DOHH2 (cell line): ENCODE data around the gene ADAMTS15.

ENCODE experiments used
- H3F3A ChIP-seq: fragments of 200-600 bp; sonication (generic), shearing (Covaris generic); 2 replicates; pipeline ENCODE4 v1.6.0; 2016; ENCODE audit warnings: antibody characterized with exemption, mild to moderate bottlenecking; ENCODE audit not compliant: control insufficient read depth, insufficient read depth
- H3K27ac ChIP-seq: fragments of 200-600 bp; sonication (generic); 2 replicates; pipeline ENCODE4 v1.5.1; 2014; ENCODE audit warnings: low read depth, mild to moderate bottlenecking, low read length, moderate library complexity
- H3K27me3 ChIP-seq: fragments of 200-600 bp; sonication (generic); 2 replicates; pipeline ENCODE4 v1.6.1; 2014; ENCODE audit warnings: mild to moderate bottlenecking, low read length, mixed read lengths; ENCODE audit not compliant: control insufficient read depth
- H3K36me3 ChIP-seq: fragments of 200-600 bp; sonication (generic); 2 replicates; pipeline ENCODE4 v1.6.1; 2014; ENCODE audit warnings: mild to moderate bottlenecking, low read length, moderate library complexity, mixed read lengths; ENCODE audit not compliant: control insufficient read depth
- H3K4me1 ChIP-seq: fragments of 200-600 bp; sonication (generic); 2 replicates; pipeline ENCODE4 v1.6.1; 2014; ENCODE audit warnings: mild to moderate bottlenecking, low read length, mixed read lengths; ENCODE audit not compliant: control insufficient read depth
- H3K4me2 ChIP-seq: fragments of 200-600 bp; sonication (generic); 2 replicates; pipeline ENCODE4 v1.6.0; 2014; ENCODE audit warnings: mild to moderate bottlenecking, low read length, moderate library complexity
- H3K4me3 ChIP-seq: fragments of 200-600 bp; sonication (generic); 2 replicates; pipeline ENCODE4 v1.5.1; 2014; ENCODE audit warnings: mild to moderate bottlenecking, low read length, mixed read lengths
- H3K79me2 ChIP-seq: fragments of 200-600 bp; sonication (generic); 2 replicates; pipeline ENCODE4 v1.6.1; 2014; ENCODE audit warnings: mild to moderate bottlenecking, low read length, mixed read lengths; ENCODE audit not compliant: control insufficient read depth
- H3K9me2 ChIP-seq: fragments of 200-600 bp; sonication (generic); replicated peaks from 2 replicates; pipeline ENCODE4 v1.6.1; 2014; ENCODE audit warnings: mild to moderate bottlenecking, low read length, mixed read lengths; ENCODE audit not compliant: control insufficient read depth
- H3K9me3 ChIP-seq: fragments of 200-600 bp; sonication (generic); 2 replicates; pipeline ENCODE4 v1.6.1; 2014; ENCODE audit warnings: antibody characterized with exemption, low read length, mixed read lengths; ENCODE audit not compliant: control insufficient read depth, insufficient read depth
- H4K20me1 ChIP-seq: fragments of 200-600 bp; sonication (generic); 2 replicates; pipeline ENCODE4 v1.6.0; 2014; ENCODE audit warnings: low read depth, mild to moderate bottlenecking, antibody characterized with exemption, low read length, moderate library complexity; ENCODE audit not compliant: control insufficient read depth, insufficient read depth
- EZH2phosphoT487 ChIP-seq: fragments of 200-600 bp; sonication (generic); IDR thresholded peaks from 2 replicates; pipeline ENCODE4 v1.6.1; 2017; ENCODE audit warnings: borderline replicate concordance, mild to moderate bottlenecking, antibody characterized with exemption, low read length, moderate library complexity, mixed read lengths
- TF ChIP-seq, protein P1 (sequence below): fragments of 200-600 bp; sonication (generic); IDR thresholded peaks from one replicate; pipeline ENCODE4 v1.5.1; 2014; ENCODE audit warnings: antibody characterized with exemption, mild to moderate bottlenecking, low read depth, low read length; ENCODE audit not compliant: poor library complexity, severe bottlenecking

The ADAMTS15 gene

DNA sequence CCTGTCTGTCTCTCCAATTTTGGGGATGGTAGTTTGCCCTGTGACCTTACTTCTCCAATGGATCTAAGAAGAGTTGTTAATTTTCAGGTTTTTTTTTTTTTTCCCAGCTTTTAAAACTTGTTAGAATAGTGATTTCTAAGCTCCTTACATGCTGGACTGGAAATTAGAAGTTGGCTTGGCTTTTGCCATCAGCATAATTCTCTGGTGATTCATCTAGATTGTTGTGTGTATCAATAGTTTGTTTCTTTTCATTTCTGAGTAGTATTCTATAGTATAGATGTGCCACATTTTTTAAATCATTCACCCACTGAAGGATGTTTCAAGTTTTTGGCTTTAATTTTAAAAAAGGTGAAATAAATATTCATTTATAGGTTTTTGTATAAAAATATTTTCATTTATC, 51.4 kb downstream of the ADAMTS15 start:
- H3K9me3 ChIP-seq = no peaks in the 10 kb centered on the region
- no peaks in the 10 kb centered on the region for H3K9me2 ChIP-seq
- H3K4me1 ChIP-seq = no peaks in the 10 kb centered on the region
- no peak overlapping the region for H3K4me3 ChIP-seq
- no peak overlapping the region for H3K4me2 ChIP-seq
- no peak for TF ChIP-seq EZH2phosphoT487
- TF ChIP-seq, protein P1, sequence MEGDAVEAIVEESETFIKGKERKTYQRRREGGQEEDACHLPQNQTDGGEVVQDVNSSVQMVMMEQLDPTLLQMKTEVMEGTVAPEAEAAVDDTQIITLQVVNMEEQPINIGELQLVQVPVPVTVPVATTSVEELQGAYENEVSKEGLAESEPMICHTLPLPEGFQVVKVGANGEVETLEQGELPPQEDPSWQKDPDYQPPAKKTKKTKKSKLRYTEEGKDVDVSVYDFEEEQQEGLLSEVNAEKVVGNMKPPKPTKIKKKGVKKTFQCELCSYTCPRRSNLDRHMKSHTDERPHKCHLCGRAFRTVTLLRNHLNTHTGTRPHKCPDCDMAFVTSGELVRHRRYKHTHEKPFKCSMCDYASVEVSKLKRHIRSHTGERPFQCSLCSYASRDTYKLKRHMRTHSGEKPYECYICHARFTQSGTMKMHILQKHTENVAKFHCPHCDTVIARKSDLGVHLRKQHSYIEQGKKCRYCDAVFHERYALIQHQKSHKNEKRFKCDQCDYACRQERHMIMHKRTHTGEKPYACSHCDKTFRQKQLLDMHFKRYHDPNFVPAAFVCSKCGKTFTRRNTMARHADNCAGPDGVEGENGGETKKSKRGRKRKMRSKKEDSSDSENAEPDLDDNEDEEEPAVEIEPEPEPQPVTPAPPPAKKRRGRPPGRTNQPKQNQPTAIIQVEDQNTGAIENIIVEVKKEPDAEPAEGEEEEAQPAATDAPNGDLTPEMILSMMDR = no peak
- no peaks in the 10 kb centered on the region for H3K79me2 ChIP-seq
- H3K27me3 ChIP-seq = peaks cover 5% of the 10 kb centered on the region; the same call in 1 of the 2 replicates
- H3K27ac ChIP-seq = no peak overlapping the region
- no peaks in the 10 kb centered on the region for H3F3A ChIP-seq
- no peaks in the 10 kb centered on the region for H3K36me3 ChIP-seq
- H4K20me1 ChIP-seq = no peaks in the 10 kb centered on the region

DNA sequence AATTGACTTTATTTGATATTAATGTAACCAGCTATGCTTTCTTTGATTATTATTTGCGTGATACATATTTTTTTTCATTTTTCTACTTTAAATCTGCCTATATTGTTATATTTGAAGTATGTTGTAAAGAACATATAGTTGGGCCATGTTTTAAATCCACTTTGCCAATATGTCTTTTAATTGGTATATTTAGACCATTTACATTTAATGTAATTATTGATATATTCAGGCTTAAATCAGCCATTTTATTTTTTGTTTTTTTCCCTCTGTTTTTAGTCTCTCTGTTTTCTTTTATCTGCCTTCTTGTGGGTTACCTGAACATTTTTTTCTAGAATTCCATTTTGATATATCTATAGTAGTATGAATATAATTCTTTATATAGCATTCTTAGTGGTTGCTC, 55.9 kb downstream of the ADAMTS15 start:
- H3K4me3 ChIP-seq = no peak overlapping the region
- H4K20me1 ChIP-seq = no peaks in the 10 kb centered on the region
- no peaks in the 10 kb centered on the region for H3F3A ChIP-seq
- H3K79me2 ChIP-seq = no peaks in the 10 kb centered on the region
- peaks cover 3% of the 10 kb centered on the region; the same call in 1 of the 2 replicates for H3K9me3 ChIP-seq
- TF ChIP-seq EZH2phosphoT487 = no peak
- TF ChIP-seq, protein P1 = no peak
- H3K27ac ChIP-seq = no peak overlapping the region
- H3K4me1 ChIP-seq = no peaks in the 10 kb centered on the region
- no peaks in the 10 kb centered on the region for H3K36me3 ChIP-seq
- no peaks in the 10 kb centered on the region for H3K9me2 ChIP-seq
- no peak overlapping the region for H3K4me2 ChIP-seq
- no peaks in the 10 kb centered on the region for H3K27me3 ChIP-seq

DNA sequence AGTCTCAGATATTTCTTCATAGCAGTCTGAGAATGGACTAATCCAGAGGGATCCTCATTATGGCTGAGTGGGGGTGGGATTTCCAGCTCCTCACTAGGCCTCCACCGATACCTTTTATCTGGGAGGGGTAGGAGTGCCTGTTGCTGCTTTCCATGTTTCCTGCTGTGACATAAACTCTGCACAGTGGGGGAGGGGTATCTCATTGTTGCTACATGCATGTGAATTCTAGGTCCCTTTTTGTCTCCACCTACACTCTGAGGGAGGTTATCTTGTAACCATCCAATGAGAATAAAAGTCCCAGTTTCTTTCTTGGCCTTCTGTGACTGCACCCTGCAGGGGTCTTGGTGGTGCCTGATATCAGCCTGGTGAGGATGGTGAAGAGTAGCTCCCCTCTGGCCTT, 60.5 kb downstream of the ADAMTS15 start:
- Histone ChIP-seq H3K9me2 (no peaks in the 10 kb centered on the region), H4K20me1 (no peaks in the 10 kb centered on the region), H3K4me2 (no peak overlapping the region), H3K9me3 (peaks cover 3% of the 10 kb centered on the region; the same call in 1 of the 2 replicates), H3F3A (no peaks in the 10 kb centered on the region), H3K4me3 (no peak overlapping the region), H3K36me3 (no peaks in the 10 kb centered on the region), H3K27me3 (no peaks in the 10 kb centered on the region), H3K4me1 (no peaks in the 10 kb centered on the region), H3K27ac (no peak overlapping the region), H3K79me2 (no peaks in the 10 kb centered on the region)
- TF ChIP-seq, protein P1 = no peak
- no peak for TF ChIP-seq EZH2phosphoT487
